ENCODE measurements around the gene EFEMP1.

Gene EFEMP1

GRCh38 chr2:55879976-55880375 is 43.6 kb downstream of the EFEMP1 start:
- no peaks in the 10 kb centered on the region for H3K9me3 ChIP-seq (ENCODE audit: control insufficient read depth, insufficient read depth, low read length)
- H3K9ac ChIP-seq (ENCODE audit: low read depth, low read length): no peak overlapping the region
- H3K4me1 ChIP-seq (ENCODE audit: insufficient read depth, low read length): no peaks in the 10 kb centered on the region
- H3K36me3 ChIP-seq (ENCODE audit: insufficient read depth, low read length): no peaks in the 10 kb centered on the region

GRCh38 chr2:55877087-55877436 is 46.5 kb downstream of the EFEMP1 start:
- H3K4me1 ChIP-seq (ENCODE audit: insufficient read depth, low read length): no peaks in the 10 kb centered on the region
- H3K9me3 ChIP-seq (ENCODE audit: control insufficient read depth, insufficient read depth, low read length): no peaks in the 10 kb centered on the region
- no peak overlapping the region for H3K9ac ChIP-seq (ENCODE audit: low read depth, low read length)
- H3K36me3 ChIP-seq (ENCODE audit: insufficient read depth, low read length): no peaks in the 10 kb centered on the region

GRCh38 chr2:55876429-55877086 is 47.0 kb downstream of the EFEMP1 start:
- Histone ChIP-seq H3K9me3 (ENCODE audit: control insufficient read depth, insufficient read depth, low read length) (no peaks in the 10 kb centered on the region), H3K9ac (ENCODE audit: low read depth, low read length) (no peak overlapping the region), H3K36me3 (ENCODE audit: insufficient read depth, low read length) (no peaks in the 10 kb centered on the region), H3K4me1 (ENCODE audit: insufficient read depth, low read length) (no peaks in the 10 kb centered on the region)

- no peak overlapping the region for H3K9ac ChIP-seq (ENCODE audit: low read depth, low read length)
- H3K9me3 ChIP-seq (ENCODE audit: control insufficient read depth, insufficient read depth, low read length): no peaks in the 10 kb centered on the region
- no peaks in the 10 kb centered on the region for H3K4me1 ChIP-seq (ENCODE audit: insufficient read depth, low read length)
- H3K36me3 ChIP-seq (ENCODE audit: insufficient read depth, low read length): no peaks in the 10 kb centered on the region
Measured at GRCh38 chr2:55875434-55876135, 48.0 kb downstream of the EFEMP1 start.

- no peaks in the 10 kb centered on the region for H3K9me3 ChIP-seq (ENCODE audit: control insufficient read depth, insufficient read depth, low read length)
- no peaks in the 10 kb centered on the region for H3K4me1 ChIP-seq (ENCODE audit: insufficient read depth, low read length)
- H3K9ac ChIP-seq (ENCODE audit: low read depth, low read length): no peak overlapping the region
- no peaks in the 10 kb centered on the region for H3K36me3 ChIP-seq (ENCODE audit: insufficient read depth, low read length)
Measured at GRCh38 chr2:55874338-55874737, 49.2 kb downstream of the EFEMP1 start.

- H3K9ac ChIP-seq (ENCODE audit: low read depth, low read length): no peak overlapping the region
- H3K36me3 ChIP-seq (ENCODE audit: insufficient read depth, low read length): no peaks in the 10 kb centered on the region
- H3K4me1 ChIP-seq (ENCODE audit: insufficient read depth, low read length): no peaks in the 10 kb centered on the region
- H3K9me3 ChIP-seq (ENCODE audit: control insufficient read depth, insufficient read depth, low read length): no peaks in the 10 kb centered on the region
Measured at GRCh38 chr2:55871637-55872036, 51.9 kb downstream of the EFEMP1 start.

GRCh38 chr2:55869637-55870325 is 53.8 kb downstream of the EFEMP1 start:
- Histone ChIP-seq H3K9ac (ENCODE audit: low read depth, low read length) (no peak overlapping the region), H3K4me1 (ENCODE audit: insufficient read depth, low read length) (no peaks in the 10 kb centered on the region), H3K9me3 (ENCODE audit: control insufficient read depth, insufficient read depth, low read length) (no peaks in the 10 kb centered on the region), H3K36me3 (ENCODE audit: insufficient read depth, low read length) (no peaks in the 10 kb centered on the region)

GRCh38 chr2:55865096-55865835 is 58.3 kb downstream of the EFEMP1 start:
- H3K9me3 ChIP-seq (ENCODE audit: control insufficient read depth, insufficient read depth, low read length): no peaks in the 10 kb centered on the region
- no peaks in the 10 kb centered on the region for H3K36me3 ChIP-seq (ENCODE audit: insufficient read depth, low read length)
- no peak overlapping the region for H3K9ac ChIP-seq (ENCODE audit: low read depth, low read length)
- no peaks in the 10 kb centered on the region for H3K4me1 ChIP-seq (ENCODE audit: insufficient read depth, low read length)

- H3K36me3 ChIP-seq (ENCODE audit: insufficient read depth, low read length): no peaks in the 10 kb centered on the region
- no peak overlapping the region for H3K9ac ChIP-seq (ENCODE audit: low read depth, low read length)
- no peaks in the 10 kb centered on the region for H3K9me3 ChIP-seq (ENCODE audit: control insufficient read depth, insufficient read depth, low read length)
- no peaks in the 10 kb centered on the region for H3K4me1 ChIP-seq (ENCODE audit: insufficient read depth, low read length)
Measured at GRCh38 chr2:55864351-55865084, 59.1 kb downstream of the EFEMP1 start.

- Histone ChIP-seq H3K9ac (ENCODE audit: low read depth, low read length) (no peak overlapping the region), H3K4me1 (ENCODE audit: insufficient read depth, low read length) (no peaks in the 10 kb centered on the region), H3K36me3 (ENCODE audit: insufficient read depth, low read length) (no peaks in the 10 kb centered on the region), H3K9me3 (ENCODE audit: control insufficient read depth, insufficient read depth, low read length) (no peaks in the 10 kb centered on the region)
Measured at GRCh38 chr2:55862673-55863390, 60.8 kb downstream of the EFEMP1 start.

- no peaks in the 10 kb centered on the region for H3K4me1 ChIP-seq (ENCODE audit: insufficient read depth, low read length)
- H3K9me3 ChIP-seq (ENCODE audit: control insufficient read depth, insufficient read depth, low read length): no peaks in the 10 kb centered on the region
- no peak overlapping the region for H3K9ac ChIP-seq (ENCODE audit: low read depth, low read length)
- no peaks in the 10 kb centered on the region for H3K36me3 ChIP-seq (ENCODE audit: insufficient read depth, low read length)
Measured at GRCh38 chr2:55862246-55862645, 61.3 kb downstream of the EFEMP1 start.

GRCh38 chr2:55861733-55862132 is 61.8 kb downstream of the EFEMP1 start:
- Histone ChIP-seq H3K9ac (ENCODE audit: low read depth, low read length) (no peak overlapping the region), H3K36me3 (ENCODE audit: insufficient read depth, low read length) (no peaks in the 10 kb centered on the region), H3K9me3 (ENCODE audit: control insufficient read depth, insufficient read depth, low read length) (no peaks in the 10 kb centered on the region), H3K4me1 (ENCODE audit: insufficient read depth, low read length) (no peaks in the 10 kb centered on the region)

- Histone ChIP-seq H3K4me1 (ENCODE audit: insufficient read depth, low read length) (no peaks in the 10 kb centered on the region), H3K36me3 (ENCODE audit: insufficient read depth, low read length) (no peaks in the 10 kb centered on the region), H3K9ac (ENCODE audit: low read depth, low read length) (no peak overlapping the region), H3K9me3 (ENCODE audit: control insufficient read depth, insufficient read depth, low read length) (no peaks in the 10 kb centered on the region)
Measured at GRCh38 chr2:55860832-55861231, 62.8 kb downstream of the EFEMP1 start.

Data from ES-I3 (cell line).